Calu3 (cell line): Measurements from ENCODE around the gene MPDZ. TPM values are rescaled to one million over a fixed set of nuclear protein-coding genes. Genes with fewer than 3 reads are reported as not detected.

Experiments used
- BruUV-seq: library from RNA; stranded (reverse); fragments of 400-500 nt; replicated peaks from 2 replicates; lab custom pipeline; 2021; lab: Mats Ljungman, UMichigan
- CTCF ChIA-PET: fragments of 300-600 bp; sonication (Branson Sonifier 250); formaldehyde crosslinking; loops from one replicate; lab custom pipeline; 2022; ENCODE audit warnings: antibody characterized with exemption; lab: Charles Lee
- DNase-seq: peaks from one replicate; pipeline ENCODE4 v3.0.0; 2022
- H3K27ac Mint-ChIP-seq: one replicate; pipeline ENCODE4 v1.8.0; 2022; ENCODE audit warnings: mixed read lengths; ENCODE audit not compliant: unreplicated experiment
- H3K27me3 Mint-ChIP-seq: one replicate; pipeline ENCODE4 v1.8.0; 2022; ENCODE audit warnings: mixed read lengths; ENCODE audit not compliant: unreplicated experiment
- H3K36me3 Mint-ChIP-seq: one replicate; pipeline ENCODE4 v1.8.0; 2022; ENCODE audit warnings: mild to moderate bottlenecking, moderate library complexity, mixed read lengths; ENCODE audit not compliant: insufficient read depth, unreplicated experiment
- H3K4me1 Mint-ChIP-seq: one replicate; pipeline ENCODE4 v1.8.0; 2022; ENCODE audit warnings: mild to moderate bottlenecking, low read depth, mixed read lengths; ENCODE audit not compliant: unreplicated experiment
- H3K4me3 Mint-ChIP-seq: one replicate; pipeline ENCODE4 v1.8.0; 2022; ENCODE audit warnings: mild to moderate bottlenecking, low read depth, moderate library complexity, mixed read lengths; ENCODE audit not compliant: unreplicated experiment
- H3K9me3 Mint-ChIP-seq: one replicate; pipeline ENCODE4 v1.8.0; 2022; ENCODE audit warnings: low read depth, mixed read lengths; ENCODE audit not compliant: unreplicated experiment
- intact Hi-C: fragments of 100-400 bp; cut with micrococcal nuclease; formaldehyde crosslinking; loops from one replicate; pipeline ENCODE4 v1.10.0; 2022; ENCODE audit not compliant: unreplicated experiment
- total RNA-seq: library from RNA; stranded (reverse); gene quantifications from 2 replicates; pipeline ENCODE4 v1.2.3, GENCODE V29; 2022
- TF ChIP-seq, protein P1 (sequence below): fragments of 200-600 bp; IDR thresholded peaks from one replicate; pipeline ENCODE4 v1.8.0; 2022; ENCODE audit warnings: antibody characterized with exemption; ENCODE audit not compliant: unreplicated experiment

MPDZ gene
- total RNA-seq, 1 experiment from 2014 or later = not detected

DNA sequence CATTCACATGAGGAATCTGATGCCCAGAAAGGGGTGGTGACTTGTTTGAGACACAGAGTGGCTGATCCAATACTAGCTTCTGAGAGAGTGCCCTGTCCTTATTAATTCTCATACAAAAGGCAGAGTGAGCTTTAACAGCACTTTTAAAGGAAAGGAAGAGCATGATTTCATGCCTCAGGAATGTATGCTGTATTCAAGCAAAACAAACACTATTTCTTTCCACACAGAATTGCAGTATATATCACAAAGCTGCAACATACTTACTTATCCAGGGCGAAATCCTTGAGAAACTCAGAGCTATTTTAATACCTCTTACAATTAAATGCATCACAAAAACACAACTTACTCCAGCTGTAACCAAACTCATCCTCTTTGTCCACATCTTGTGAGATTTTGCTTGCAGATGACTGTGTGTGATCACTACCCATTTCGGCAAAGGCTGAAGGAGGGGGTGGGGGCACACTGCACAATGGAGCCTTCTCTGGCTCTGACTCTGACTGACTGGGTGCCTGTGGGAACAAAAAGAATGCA is 139.8 kb downstream of the MPDZ start:
- H3K27me3 Mint-ChIP-seq = no peaks in the 10 kb centered on the region
- no peak overlapping the region for H3K27ac Mint-ChIP-seq
- H3K36me3 Mint-ChIP-seq = no peaks in the 10 kb centered on the region
- H3K9me3 Mint-ChIP-seq = no peaks in the 10 kb centered on the region
- no TSS peak for BruUV-seq
- H3K4me1 Mint-ChIP-seq = peaks cover 13% of the 10 kb centered on the region
- intact Hi-C loops = no loop called here
- TF ChIP-seq, protein P1, sequence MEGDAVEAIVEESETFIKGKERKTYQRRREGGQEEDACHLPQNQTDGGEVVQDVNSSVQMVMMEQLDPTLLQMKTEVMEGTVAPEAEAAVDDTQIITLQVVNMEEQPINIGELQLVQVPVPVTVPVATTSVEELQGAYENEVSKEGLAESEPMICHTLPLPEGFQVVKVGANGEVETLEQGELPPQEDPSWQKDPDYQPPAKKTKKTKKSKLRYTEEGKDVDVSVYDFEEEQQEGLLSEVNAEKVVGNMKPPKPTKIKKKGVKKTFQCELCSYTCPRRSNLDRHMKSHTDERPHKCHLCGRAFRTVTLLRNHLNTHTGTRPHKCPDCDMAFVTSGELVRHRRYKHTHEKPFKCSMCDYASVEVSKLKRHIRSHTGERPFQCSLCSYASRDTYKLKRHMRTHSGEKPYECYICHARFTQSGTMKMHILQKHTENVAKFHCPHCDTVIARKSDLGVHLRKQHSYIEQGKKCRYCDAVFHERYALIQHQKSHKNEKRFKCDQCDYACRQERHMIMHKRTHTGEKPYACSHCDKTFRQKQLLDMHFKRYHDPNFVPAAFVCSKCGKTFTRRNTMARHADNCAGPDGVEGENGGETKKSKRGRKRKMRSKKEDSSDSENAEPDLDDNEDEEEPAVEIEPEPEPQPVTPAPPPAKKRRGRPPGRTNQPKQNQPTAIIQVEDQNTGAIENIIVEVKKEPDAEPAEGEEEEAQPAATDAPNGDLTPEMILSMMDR = no peak
- CTCF ChIA-PET = interaction anchor here (0.7 kb wide), 1 partner anchor 429 kb away, joined by 4 read pairs; no protein-coding TSS in a partner anchor
- no peak overlapping the region for H3K4me3 Mint-ChIP-seq
- DNase-seq = peak; percentile 7

DNA sequence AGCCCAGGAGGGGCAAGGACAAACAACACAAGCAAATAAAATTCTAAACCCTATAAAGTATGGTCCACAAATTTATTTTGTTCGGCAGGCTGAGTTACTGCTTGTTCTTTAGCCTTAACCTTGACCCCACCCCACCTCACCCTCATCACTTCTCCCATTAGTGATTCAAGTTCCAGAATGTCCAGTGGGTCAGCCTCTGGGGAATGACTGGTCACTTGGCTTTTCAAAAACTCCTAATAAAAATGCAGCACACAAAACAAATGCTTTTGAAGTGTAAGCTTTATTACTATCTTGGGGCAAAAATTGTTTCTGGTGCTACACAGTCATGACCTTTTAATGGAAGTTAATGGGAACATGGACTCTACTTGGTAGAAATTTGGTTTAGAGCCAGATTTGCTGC is 142.1 kb downstream of the MPDZ start:
- CTCF ChIA-PET = no interaction called here
- intact Hi-C loops = no loop called here
- no peaks in the 10 kb centered on the region for H3K36me3 Mint-ChIP-seq
- no peaks in the 10 kb centered on the region for H3K9me3 Mint-ChIP-seq
- peaks cover 13% of the 10 kb centered on the region for H3K4me1 Mint-ChIP-seq
- no peaks in the 10 kb centered on the region for H3K27me3 Mint-ChIP-seq
- no peak overlapping the region for H3K4me3 Mint-ChIP-seq
- H3K27ac Mint-ChIP-seq = no peak overlapping the region
- TF ChIP-seq, protein P1 = no peak
- no peak for DNase-seq
- BruUV-seq = no TSS peak

DNA sequence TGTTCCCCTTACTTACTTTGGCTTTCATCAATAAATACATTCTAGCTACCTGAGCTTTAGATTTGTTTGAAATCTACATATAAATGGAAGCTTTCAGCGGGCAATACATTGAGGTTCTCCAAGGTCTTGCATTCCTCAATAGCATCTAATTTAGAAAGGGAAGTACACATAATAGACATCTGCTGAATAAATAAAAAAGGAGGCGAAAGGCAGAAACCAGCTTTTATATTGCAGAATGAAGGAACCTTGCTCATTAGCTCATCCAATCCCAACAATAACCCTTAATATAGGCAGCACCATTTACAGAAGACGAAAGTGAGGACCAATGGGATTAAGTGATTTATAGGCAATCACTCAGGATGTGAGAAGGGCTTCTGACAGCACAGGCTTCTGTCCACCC is 147.5 kb downstream of the MPDZ start:
- DNase-seq = no peak
- Mint-ChIP-seq H3K4me1 (no peaks in the 10 kb centered on the region), H3K27me3 (no peaks in the 10 kb centered on the region), H3K4me3 (no peak overlapping the region), H3K27ac (no peak overlapping the region), H3K9me3 (no peaks in the 10 kb centered on the region), H3K36me3 (no peaks in the 10 kb centered on the region)
- BruUV-seq = no TSS peak
- CTCF ChIA-PET = no interaction called here
- TF ChIP-seq, protein P1 = no peak
- intact Hi-C loops = no loop called here

DNA sequence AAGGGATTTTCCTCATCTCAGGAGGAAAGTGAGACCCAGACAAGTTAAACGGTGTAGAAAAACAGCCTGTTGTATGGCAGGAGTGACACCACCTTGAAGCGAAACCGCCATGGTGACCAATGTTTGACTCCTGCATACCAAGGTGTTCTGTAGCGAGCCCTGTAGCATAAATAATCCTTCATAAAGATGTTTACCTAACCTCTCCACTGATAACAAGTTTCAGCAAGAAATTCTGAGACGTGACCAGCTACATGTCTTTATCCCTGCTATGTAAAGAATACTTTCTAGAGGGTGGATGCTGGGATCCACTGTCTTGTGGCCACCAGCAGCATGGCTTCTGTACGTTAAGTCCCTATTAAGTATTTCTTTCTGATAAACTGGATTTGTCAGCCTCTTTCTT is 148.1 kb downstream of the MPDZ start:
- no peaks in the 10 kb centered on the region for H3K9me3 Mint-ChIP-seq
- no peaks in the 10 kb centered on the region for H3K4me1 Mint-ChIP-seq
- CTCF ChIA-PET = no interaction called here
- intact Hi-C loops = no loop called here
- H3K27ac Mint-ChIP-seq = no peak overlapping the region
- TF ChIP-seq, protein P1 = no peak
- H3K27me3 Mint-ChIP-seq = no peaks in the 10 kb centered on the region
- BruUV-seq = no TSS peak
- no peak overlapping the region for H3K4me3 Mint-ChIP-seq
- DNase-seq = no peak
- no peaks in the 10 kb centered on the region for H3K36me3 Mint-ChIP-seq
